Muscle layer of colon (tissue), 2 donors: ENCODE data around the gene ABCC9.
"Not testable (repeated sequence)": the region's sequence is repeated elsewhere in the genome, so short reads cannot be mapped to it uniquely, and the experiment has no call there.

Experiments
- H3K27ac ChIP-seq: one replicate; pipeline ENCODE4 v1.7.0; 2013; ENCODE audit warnings: low read depth, mild to moderate bottlenecking, low read length, moderate library complexity
- H3K27me3 ChIP-seq, 2 donors: one replicate each; pipeline ENCODE4 v1.7.0; 2013; ENCODE audit warnings: low read length in 2 of 2, mild to moderate bottlenecking in 2 of 2; ENCODE audit not compliant: insufficient read depth in 2 of 2, control insufficient read depth in 1 of 2
- H3K36me3 ChIP-seq: one replicate; pipeline ENCODE4 v1.7.0; 2013; ENCODE audit warnings: mild to moderate bottlenecking, low read length; ENCODE audit not compliant: insufficient read depth
- H3K4me1 ChIP-seq: one replicate; pipeline ENCODE4 v1.7.0; 2013; ENCODE audit warnings: mild to moderate bottlenecking, low read length; ENCODE audit not compliant: insufficient read depth
- H3K4me3 ChIP-seq, 2 donors: one replicate each; pipeline ENCODE4 v1.7.0; 2013; ENCODE audit warnings: low read length in 2 of 2, low read depth in 1 of 2, mild to moderate bottlenecking in 1 of 2, moderate library complexity in 1 of 2
- H3K9ac ChIP-seq: one replicate; pipeline ENCODE4 v1.7.0; 2013; ENCODE audit warnings: low read length
- H3K9me3 ChIP-seq: one replicate; pipeline ENCODE4 v1.7.0; 2013; ENCODE audit warnings: mild to moderate bottlenecking, low read length
- donor health status: abdominal sarcoma.
- donor health status: Adenocarcinoma of cecum.

The ABCC9 gene

GRCh38 chr12:21794807-21795595, 146.2 kb downstream of the ABCC9 start:
- not testable (repeated sequence) for H3K4me3 ChIP-seq, H3K36me3 ChIP-seq, H3K9ac ChIP-seq, H3K27ac ChIP-seq, H3K27me3 ChIP-seq, H3K4me1 ChIP-seq, H3K9me3 ChIP-seq

GRCh38 chr12:21789687-21790086, 151.5 kb downstream of the ABCC9 start:
- H3K27ac ChIP-seq, H3K27me3 ChIP-seq, H3K36me3 ChIP-seq, H3K9ac ChIP-seq, H3K4me3 ChIP-seq, H3K4me1 ChIP-seq, H3K9me3 ChIP-seq: not testable (repeated sequence)

- Histone ChIP-seq H3K9ac (no peak overlapping the region), H3K27ac (no peak overlapping the region), H3K36me3 (no peaks in the 10 kb centered on the region), H3K4me3 (no peak overlapping the region), H3K27me3 (no peaks in the 10 kb centered on the region), H3K4me1 (no peaks in the 10 kb centered on the region), H3K9me3 (no peaks in the 10 kb centered on the region)
Measured at GRCh38 chr12:21788089-21788983, 152.9 kb downstream of the ABCC9 start.

GRCh38 chr12:21786041-21786531, 155.1 kb downstream of the ABCC9 start:
- no peak overlapping the region for H3K27ac ChIP-seq
- H3K9me3 ChIP-seq, result no peaks in the 10 kb centered on the region
- peaks cover under 1% of the 10 kb centered on the region for H3K4me1 ChIP-seq
- no peak overlapping the region for H3K4me3 ChIP-seq
- H3K36me3 ChIP-seq, result no peaks in the 10 kb centered on the region
- no peak overlapping the region for H3K9ac ChIP-seq
- H3K27me3 ChIP-seq, result no peaks in the 10 kb centered on the region

- H3K9ac ChIP-seq, H3K4me3 ChIP-seq, H3K27ac ChIP-seq, H3K36me3 ChIP-seq, H3K27me3 ChIP-seq, H3K9me3 ChIP-seq: not testable (repeated sequence)
- H3K4me1 ChIP-seq, result peaks cover 24% of the 10 kb centered on the region
Measured at GRCh38 chr12:21782723-21783122, 158.5 kb downstream of the ABCC9 start.

- Histone ChIP-seq H3K36me3 (no peaks in the 10 kb centered on the region), H3K27me3 (no peaks in the 10 kb centered on the region), H3K9ac (no peak overlapping the region), H3K27ac (peak overlapping the region; percentile 54), H3K4me3 (no peak overlapping the region), H3K9me3 (no peaks in the 10 kb centered on the region), H3K4me1 (peaks cover 35% of the 10 kb centered on the region)
Measured at GRCh38 chr12:21780786-21781185, 160.4 kb downstream of the ABCC9 start.

- H3K27me3 ChIP-seq, result no peaks in the 10 kb centered on the region
- no peaks in the 10 kb centered on the region for H3K36me3 ChIP-seq
- H3K9me3 ChIP-seq, result no peaks in the 10 kb centered on the region
- H3K27ac ChIP-seq, result peak overlapping the region; percentile 79
- peaks cover 50% of the 10 kb centered on the region for H3K4me1 ChIP-seq
- no peak overlapping the region for H3K4me3 ChIP-seq
- no peak overlapping the region for H3K9ac ChIP-seq
Measured at GRCh38 chr12:21776175-21776574, 165.1 kb downstream of the ABCC9 start.

GRCh38 chr12:21775133-21775820, 165.9 kb downstream of the ABCC9 start:
- H3K36me3 ChIP-seq, result no peaks in the 10 kb centered on the region
- no peaks in the 10 kb centered on the region for H3K27me3 ChIP-seq
- peak overlapping the region; percentile 79 for H3K27ac ChIP-seq
- H3K9ac ChIP-seq, result peak overlapping the region; percentile 65
- H3K9me3 ChIP-seq, result no peaks in the 10 kb centered on the region
- peak overlapping the region; percentile 11 to 54 for H3K4me3 ChIP-seq
- H3K4me1 ChIP-seq, result peaks cover 47% of the 10 kb centered on the region

- no peaks in the 10 kb centered on the region for H3K27me3 ChIP-seq
- H3K9ac ChIP-seq, result peak within 1 kb of the TSS; percentile 65
- no peaks in the 10 kb centered on the region for H3K36me3 ChIP-seq
- H3K27ac ChIP-seq, result peak within 1 kb of the TSS; percentile 90
- H3K4me1 ChIP-seq, result peaks cover 40% of the 10 kb centered on the region
- H3K9me3 ChIP-seq, result no peaks in the 10 kb centered on the region
- peak within 1 kb of the TSS; percentile 45 to 59 for H3K4me3 ChIP-seq
Measured at GRCh38 chr12:21774358-21775132, 166.7 kb downstream of the ABCC9 start, which contains the start of gene KCNJ8. Gene KCNJ8, minus strand, starts transcription at chr12:21774706. Its CDS starts 1,090 bp downstream, at chr12:21773616.

GRCh38 chr12:21773806-21774205, 167.4 kb downstream of the ABCC9 start:
- Histone ChIP-seq H3K4me1 (peaks cover 36% of the 10 kb centered on the region), H3K4me3 (peak overlapping the region; percentile 45 to 59), H3K36me3 (no peaks in the 10 kb centered on the region), H3K9me3 (no peaks in the 10 kb centered on the region), H3K27ac (peak overlapping the region; percentile 90), H3K9ac (peak overlapping the region; percentile 38), H3K27me3 (no peaks in the 10 kb centered on the region)
